ENCODE data around the gene RSPRY1. TPM values are rescaled to one million over a fixed set of nuclear protein-coding genes. Genes with fewer than 3 reads are reported as not detected.

RSPRY1 gene
- total RNA-seq, 1 experiment from 2014 or later: 24.9 TPM

DNA sequence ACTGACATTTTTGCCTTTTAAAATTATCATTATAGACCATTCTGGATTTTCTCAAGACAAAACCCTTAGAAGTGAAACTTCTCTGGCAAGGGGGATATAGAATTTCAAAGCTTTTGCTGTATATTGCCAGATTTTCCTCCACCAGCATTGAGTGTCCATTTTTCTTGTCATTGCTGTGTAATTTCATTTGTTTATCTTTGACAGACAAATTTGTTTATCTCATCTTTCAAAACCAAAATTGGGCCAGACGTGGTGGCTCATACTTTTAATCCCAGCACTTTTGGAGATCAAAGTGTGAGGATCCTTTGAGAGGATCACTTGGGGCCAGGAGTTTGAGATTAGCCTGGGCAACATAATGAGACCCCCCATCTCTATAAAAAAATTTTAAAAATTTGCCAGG lies 43.0 kb downstream of the RSPRY1 start:
- ChIA-PET POLR2A (no interaction called here), RAD21 (ENCODE audit: low non-redundant PET in 1 of 2, low total read pairs in 2 of 2, uncharacterized antibody in 2 of 2, unreplicated experiment in 2 of 2) (no interaction called here), CTCF (no interaction called here)
- H3K9me2 ChIP-seq (ENCODE audit: insufficient read depth): no peaks in the 10 kb centered on the region
- peaks cover 27 to 52% of the 10 kb centered on the region in 2 experiments; a peak in 3 of 4 replicates for H3K36me3 ChIP-seq (ENCODE audit: control insufficient read depth in 1 of 2, insufficient read depth in 2 of 2, low read length in 2 of 2)
- H3K79me2 ChIP-seq (ENCODE audit: insufficient read depth, low read length): no peaks in the 10 kb centered on the region
- H3K4me1 ChIP-seq (ENCODE audit: control insufficient read depth in 1 of 2, insufficient read depth in 2 of 2, low read length in 2 of 2): peaks cover 0 to 6% of the 10 kb centered on the region in 2 experiments; a peak in 1 of 4 replicates
- H3K27me3 ChIP-seq (ENCODE audit: insufficient read depth, low read length): no peaks in the 10 kb centered on the region
- intact Hi-C loops (cut with micrococcal nuclease): no loop called here
- DNase-seq (ENCODE audit: low read depth, low spot score): no peak
- TF ChIP-seq, protein P1, sequence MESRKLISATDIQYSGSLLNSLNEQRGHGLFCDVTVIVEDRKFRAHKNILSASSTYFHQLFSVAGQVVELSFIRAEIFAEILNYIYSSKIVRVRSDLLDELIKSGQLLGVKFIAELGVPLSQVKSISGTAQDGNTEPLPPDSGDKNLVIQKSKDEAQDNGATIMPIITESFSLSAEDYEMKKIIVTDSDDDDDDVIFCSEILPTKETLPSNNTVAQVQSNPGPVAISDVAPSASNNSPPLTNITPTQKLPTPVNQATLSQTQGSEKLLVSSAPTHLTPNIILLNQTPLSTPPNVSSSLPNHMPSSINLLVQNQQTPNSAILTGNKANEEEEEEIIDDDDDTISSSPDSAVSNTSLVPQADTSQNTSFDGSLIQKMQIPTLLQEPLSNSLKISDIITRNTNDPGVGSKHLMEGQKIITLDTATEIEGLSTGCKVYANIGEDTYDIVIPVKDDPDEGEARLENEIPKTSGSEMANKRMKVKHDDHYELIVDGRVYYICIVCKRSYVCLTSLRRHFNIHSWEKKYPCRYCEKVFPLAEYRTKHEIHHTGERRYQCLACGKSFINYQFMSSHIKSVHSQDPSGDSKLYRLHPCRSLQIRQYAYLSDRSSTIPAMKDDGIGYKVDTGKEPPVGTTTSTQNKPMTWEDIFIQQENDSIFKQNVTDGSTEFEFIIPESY (IDR thresholded peaks at IDR 0.05; ENCODE audit: extremely low read depth, insufficient replicate concordance, low read length): no peak
- TF ChIP-seq EZH2 (IDR thresholded peaks at IDR 0.05): no peak
- TF ChIP-seq CBX3 (IDR thresholded peaks at IDR 0.05; ENCODE audit: low read depth): no peak
- no peak for TF ChIP-seq POLR2A (IDR thresholded peaks at IDR 0.05; ENCODE audit: borderline replicate concordance, extremely low read depth, insufficient read depth, insufficient read length)
- no peak for TF ChIP-seq SP1 (IDR thresholded peaks at IDR 0.05; ENCODE audit: low read depth)
- no peak for TF ChIP-seq REST (IDR thresholded peaks at IDR 0.05; ENCODE audit: low read depth)
- TF ChIP-seq FOSL1 (IDR thresholded peaks at IDR 0.05; ENCODE audit: low read depth): no peak
- no peak for TF ChIP-seq CTCF (IDR thresholded peaks at IDR 0.05 in 2 of 3, conservative IDR thresholded peaks at IDR 0.05 in 1 of 3; ENCODE audit: borderline replicate concordance in 1 of 3, insufficient read depth in 1 of 3, low read depth in 2 of 3, low read length in 2 of 3)
- no peak for TF ChIP-seq CEBPB (IDR thresholded peaks at IDR 0.05; ENCODE audit: low read depth)
- no peak for TF ChIP-seq POLR2AphosphoS5 (IDR thresholded peaks at IDR 0.05; ENCODE audit: low read depth, low read length)
- TF ChIP-seq TCF7L2 (IDR thresholded peaks at IDR 0.05; ENCODE audit: borderline replicate concordance, extremely low read depth, insufficient read depth, insufficient read length): no peak
- TF ChIP-seq ZFX (IDR thresholded peaks at IDR 0.05): no peak
- TF ChIP-seq SIN3A (IDR thresholded peaks at IDR 0.05; ENCODE audit: low read depth): no peak
- TF ChIP-seq JUND (IDR thresholded peaks at IDR 0.05): no peak
- no peak for TF ChIP-seq ELF1 (IDR thresholded peaks at IDR 0.05; ENCODE audit: borderline replicate concordance, low read depth)
- no peak for TF ChIP-seq MAX (IDR thresholded peaks at IDR 0.05)
- TF ChIP-seq EZH2phosphoT487 (IDR thresholded peaks at IDR 0.05; ENCODE audit: borderline replicate concordance): no peak
- TF ChIP-seq YY1 (IDR thresholded peaks at IDR 0.05; ENCODE audit: extremely low read depth, insufficient replicate concordance, low read depth, low read length): no peak
- ATAC-seq: no peak
- BruUV-seq (replicated peaks): no TSS peak
- no peak overlapping the region for H3K4me2 ChIP-seq (ENCODE audit: low read length)
- no peak overlapping the region for H3K4me3 ChIP-seq (replicated peaks in 1 of 2; ENCODE audit: low read depth in 1 of 2, low read length in 2 of 2)
- H2AFZ ChIP-seq (ENCODE audit: low read depth, low read length, poor library complexity, severe bottlenecking): no peak overlapping the region
- no peaks in the 10 kb centered on the region for H3K9me3 ChIP-seq (ENCODE audit: control insufficient read depth in 1 of 2, insufficient read depth in 1 of 2, low read depth in 1 of 2, low read length in 2 of 2)
- no peak overlapping the region for H3K27ac ChIP-seq (ENCODE audit: low read depth, low read length)
- H4K20me1 ChIP-seq (ENCODE audit: insufficient read depth): no peaks in the 10 kb centered on the region
- H3K9ac ChIP-seq (ENCODE audit: low read length): no peak overlapping the region

Data from HCT116 (cell line).